Natural killer cell (primary cell): ENCODE data around the gene HPS3. TPM values are rescaled to one million over a fixed set of nuclear protein-coding genes. Genes with fewer than 3 reads are reported as not detected.

Experiments used
- ATAC-seq, 3 donors: fragments of 150-1000 bp in 2 of 3; fragments of 200-7000 bp in 1 of 3; cut with Tn5 transposase; 1 replicate in 1 of 3; 2 replicates in 2 of 3; pipeline ENCODE4 v1.10.0; 2021; ENCODE audit warnings: mild to moderate bottlenecking in 2 of 3, moderate library complexity in 2 of 3
- DNase-seq, 2 donors: peaks; one replicate each; pipeline versions ENCODE4 v3.0.0 to v3.0.0-alpha.2; 2013 to 2021; ENCODE audit warnings: mixed read lengths in 1 of 2
- H3K27ac ChIP-seq: one replicate; pipeline ENCODE4 v1.5.1; 2013; ENCODE audit warnings: mild to moderate bottlenecking, low read length
- H3K27me3 ChIP-seq: one replicate; pipeline ENCODE4 v1.6.1; 2013; ENCODE audit warnings: low read length; ENCODE audit not compliant: control insufficient read depth, insufficient read depth
- H3K36me3 ChIP-seq: one replicate; pipeline ENCODE4 v1.6.1; 2013; ENCODE audit warnings: low read length; ENCODE audit not compliant: control insufficient read depth, insufficient read depth
- H3K4me1 ChIP-seq: one replicate; pipeline ENCODE4 v1.6.1; 2013; ENCODE audit warnings: low read length; ENCODE audit not compliant: control insufficient read depth, insufficient read depth
- H3K4me3 ChIP-seq: one replicate; pipeline ENCODE4 v1.5.1; 2013; ENCODE audit warnings: low read length
- H3K9me3 ChIP-seq: one replicate; pipeline ENCODE4 v1.6.1; 2013; ENCODE audit warnings: low read length; ENCODE audit not compliant: control insufficient read depth, insufficient read depth
- H3K27ac Mint-ChIP-seq, 2 donors: one replicate each; pipeline ENCODE4 v1.8.0; 2022; ENCODE audit warnings: mild to moderate bottlenecking in 2 of 2, mixed read lengths in 2 of 2, moderate library complexity in 1 of 2
- H3K27me3 Mint-ChIP-seq, 2 donors: one replicate each; pipeline ENCODE4 v1.8.0; 2022; ENCODE audit warnings: low read depth in 2 of 2, mixed read lengths in 2 of 2
- H3K36me3 Mint-ChIP-seq: one replicate; pipeline ENCODE4 v1.8.0; 2022; ENCODE audit warnings: mixed read lengths
- H3K4me1 Mint-ChIP-seq, 2 donors: one replicate each; pipeline ENCODE4 v1.8.0; 2022; ENCODE audit warnings: mixed read lengths in 2 of 2
- H3K4me3 Mint-ChIP-seq: one replicate; pipeline ENCODE4 v1.8.0; 2022; ENCODE audit warnings: mild to moderate bottlenecking, moderate library complexity, mixed read lengths
- H3K9me3 Mint-ChIP-seq, 2 donors: one replicate each; pipeline ENCODE4 v1.8.0; 2022; ENCODE audit warnings: mixed read lengths in 2 of 2
- CTCF ChIP-seq: fragments of 200-600 bp; IDR thresholded peaks from one replicate; pipeline ENCODE4 v1.8.0; 2022; ENCODE audit warnings: antibody characterized with exemption
- WGBS: methylation state at CpG from one replicate; pipeline ENCODE4 v1.1.7; 2013; ENCODE audit warnings: missing lambda C conversion rate; ENCODE audit not compliant: insufficient coverage; 5-methylcytosine and 5-hydroxymethylcytosine counted together
- intact Hi-C: fragments of 100-400 bp; cut with micrococcal nuclease; formaldehyde crosslinking; loops from one replicate; pipeline ENCODE4 v1.14.2; 2022
- total RNA-seq, 4 donors: library from RNA; stranded (reverse); fragments of 120-200 nt in 1 of 4; gene quantifications; one replicate each; pipeline versions ENCODE4 v1.2.3 to v1.2.4, GENCODE V29; 2013 to 2022

Gene HPS3
- total RNA-seq, 3 donors from 2014 or later (not counting 1 experiment from before 2014, with no cell fraction given), result 19.6 to 35.5 (median 24.7) TPM

GRCh38 chr3:149150436-149150835 lies 21.0 kb downstream of the HPS3 start:
- H3K36me3 Mint-ChIP-seq, result peaks cover 4% of the 10 kb centered on the region

GRCh38 chr3:149151843-149152242 lies 22.4 kb downstream of the HPS3 start:
- Mint-ChIP-seq H3K27ac (peak overlapping the region; percentile 31 to 63), H3K4me3 (peak overlapping the region; percentile 28), H3K4me1 (peaks cover 18 to 20% of the 10 kb centered on the region in 2 donors), H3K9me3 (no peaks in the 10 kb centered on the region), H3K27me3 (no peaks in the 10 kb centered on the region), H3K36me3 (peaks cover 16% of the 10 kb centered on the region)
- WGBS, result 27% methylated on average over 2 of the region's 2 CpGs
- peaks cover 16% of the 10 kb centered on the region for H3K4me1 ChIP-seq
- H3K27me3 ChIP-seq, result no peaks in the 10 kb centered on the region
- ATAC-seq, result peak in 2 of 3 donors; percentile 15 to 40
- H3K27ac ChIP-seq, result peak overlapping the region; percentile 2
- no peak for TF ChIP-seq CTCF
- H3K36me3 ChIP-seq, result peaks cover 58% of the 10 kb centered on the region
- no peak overlapping the region for H3K4me3 ChIP-seq
- no peak for DNase-seq
- no peaks in the 10 kb centered on the region for H3K9me3 ChIP-seq
- intact Hi-C loops, result no loop called here

More at GRCh38 chr3:149150436-149150835, 21.0 kb downstream of the HPS3 start:
- 96% methylated on average over 6 of the region's 6 CpGs for WGBS
- no peak for ATAC-seq
- Histone ChIP-seq H3K27me3 (no peaks in the 10 kb centered on the region), H3K4me1 (peaks cover 17% of the 10 kb centered on the region), H3K9me3 (no peaks in the 10 kb centered on the region), H3K27ac (no peak overlapping the region), H3K36me3 (peaks cover 47% of the 10 kb centered on the region), H3K4me3 (no peak overlapping the region)
- intact Hi-C loops, result no loop called here
- H3K27me3 Mint-ChIP-seq, result no peaks in the 10 kb centered on the region
- TF ChIP-seq CTCF, result no peak
- H3K9me3 Mint-ChIP-seq, result no peaks in the 10 kb centered on the region
- DNase-seq, result no peak
- H3K4me3 Mint-ChIP-seq, result no peak overlapping the region
- H3K4me1 Mint-ChIP-seq, result peaks cover 18 to 20% of the 10 kb centered on the region in 2 donors
- peak overlapping the region in 1 of 2 donors; percentile 24 for H3K27ac Mint-ChIP-seq

- Mint-ChIP-seq H3K36me3 (peaks cover 16% of the 10 kb centered on the region), H3K9me3 (no peaks in the 10 kb centered on the region), H3K27ac (peak overlapping the region; percentile 31 to 63), H3K27me3 (no peaks in the 10 kb centered on the region), H3K4me1 (peaks cover 18 to 20% of the 10 kb centered on the region in 2 donors), H3K4me3 (no peak overlapping the region)
- intact Hi-C loops, result no loop called here
- Histone ChIP-seq H3K27me3 (no peaks in the 10 kb centered on the region), H3K4me3 (no peak overlapping the region), H3K36me3 (peaks cover 58% of the 10 kb centered on the region), H3K27ac (no peak overlapping the region), H3K4me1 (peaks cover 16% of the 10 kb centered on the region), H3K9me3 (no peaks in the 10 kb centered on the region)
- 3% methylated on average over 2 of the region's 2 CpGs for WGBS
- ATAC-seq (peak; percentile 76 to 95 (median 88)), DNase-seq (peak in 1 of 2 donors; percentile 37)
- no peak for TF ChIP-seq CTCF
Measured at GRCh38 chr3:149152420-149152819, 23.0 kb downstream of the HPS3 start.

- H3K4me1 Mint-ChIP-seq, result peaks cover 18 to 20% of the 10 kb centered on the region in 2 donors
- no peak for ATAC-seq
- no peaks in the 10 kb centered on the region for H3K9me3 Mint-ChIP-seq
- Histone ChIP-seq H3K36me3 (peaks cover 64% of the 10 kb centered on the region), H3K4me3 (no peak overlapping the region), H3K27me3 (no peaks in the 10 kb centered on the region), H3K27ac (no peak overlapping the region), H3K4me1 (peaks cover 16% of the 10 kb centered on the region), H3K9me3 (no peaks in the 10 kb centered on the region)
- intact Hi-C loops, result no loop called here
- no peak for DNase-seq
- H3K27me3 Mint-ChIP-seq, result no peaks in the 10 kb centered on the region
- H3K4me3 Mint-ChIP-seq, result no peak overlapping the region
- no peak for TF ChIP-seq CTCF
- H3K27ac Mint-ChIP-seq, result peak overlapping the region in 1 of 2 donors; percentile 63
- H3K36me3 Mint-ChIP-seq, result peaks cover 16% of the 10 kb centered on the region
Measured at GRCh38 chr3:149153402-149153801, 24.0 kb downstream of the HPS3 start.
